ENCODE data around the gene GLRA2.

The GLRA2 gene

GRCh38 chrX:14533867-14534266, 4.5 kb downstream of the GLRA2 start:
- Mint-ChIP-seq H3K9me3 (no peaks in the 10 kb centered on the region), H3K27me3 (peaks cover 8% of the 10 kb centered on the region), H3K27ac (ENCODE audit: low read depth) (no peak overlapping the region), H3K36me3 (ENCODE audit: insufficient read depth) (no peaks in the 10 kb centered on the region), H3K4me1 (no peaks in the 10 kb centered on the region), H3K4me3 (no peak overlapping the region)
- ATAC-seq (replicated peaks; ENCODE audit: extremely low read depth, poor library complexity, severe bottlenecking) (no peak), DNase-seq (ENCODE audit: low spot score in 2 of 2) (no peak)

DNA sequence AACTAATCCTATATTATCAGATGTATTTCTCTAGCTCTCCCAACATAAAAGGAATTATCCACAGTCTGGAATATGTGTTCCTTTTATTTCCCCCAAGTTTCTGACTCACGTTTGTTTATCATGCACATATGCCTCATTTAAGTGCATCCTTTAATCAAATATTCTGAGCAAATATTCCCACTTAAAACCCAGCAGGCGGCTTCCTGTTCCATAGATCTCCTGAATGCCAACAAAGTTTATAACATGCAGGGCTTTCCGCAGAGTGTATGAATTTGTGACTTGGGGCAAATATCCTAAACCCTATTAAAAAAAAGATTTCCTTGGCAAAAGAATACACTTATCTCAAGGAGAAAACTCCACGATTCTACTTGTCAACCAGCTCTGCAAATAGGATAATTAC, 16.9 kb downstream of the GLRA2 start:
- Mint-ChIP-seq H3K27ac (ENCODE audit: low read depth) (no peak overlapping the region), H3K4me1 (no peaks in the 10 kb centered on the region), H3K27me3 (peaks cover 12% of the 10 kb centered on the region), H3K4me3 (no peak overlapping the region), H3K9me3 (no peaks in the 10 kb centered on the region), H3K36me3 (ENCODE audit: insufficient read depth) (no peaks in the 10 kb centered on the region)
- ATAC-seq (replicated peaks; ENCODE audit: extremely low read depth, poor library complexity, severe bottlenecking) (no peak), DNase-seq (ENCODE audit: low spot score in 2 of 2) (no peak)

DNA sequence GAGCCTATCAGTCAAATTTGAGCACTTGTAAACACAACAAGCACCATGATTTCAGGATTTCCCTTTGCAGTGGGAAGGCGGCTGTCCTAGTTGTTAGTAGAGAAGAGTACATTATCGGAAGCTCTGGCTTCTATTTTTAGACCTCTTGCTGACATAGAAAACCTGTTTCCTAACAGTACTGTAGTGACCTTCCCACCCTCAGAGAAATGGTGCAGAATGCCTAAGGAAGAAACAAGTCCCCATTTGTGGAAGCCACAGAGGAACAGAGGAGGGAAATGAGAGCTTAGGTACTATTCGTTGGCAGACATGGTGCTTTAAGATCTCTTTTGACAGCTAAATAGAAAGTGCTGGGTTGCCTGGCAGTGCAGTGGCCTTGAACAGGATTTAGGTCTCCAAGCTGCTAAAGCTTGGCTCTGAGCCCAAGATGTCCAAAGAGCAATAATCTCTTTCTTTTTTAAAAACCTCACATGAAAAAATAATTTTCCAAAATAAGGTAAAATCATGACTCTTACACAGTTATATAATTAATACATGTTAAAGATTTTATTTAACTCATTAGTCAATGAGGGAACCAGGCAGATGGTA, 24.9 kb downstream of the GLRA2 start:
- Mint-ChIP-seq H3K4me3 (no peak overlapping the region), H3K4me1 (no peaks in the 10 kb centered on the region), H3K27me3 (peaks cover 11% of the 10 kb centered on the region), H3K27ac (ENCODE audit: low read depth) (no peak overlapping the region), H3K36me3 (ENCODE audit: insufficient read depth) (no peaks in the 10 kb centered on the region), H3K9me3 (no peaks in the 10 kb centered on the region)
- ATAC-seq (replicated peaks; ENCODE audit: extremely low read depth, poor library complexity, severe bottlenecking) (no peak), DNase-seq (ENCODE audit: low spot score in 2 of 2) (no peak)

GRCh38 chrX:14564058-14564457, 34.7 kb downstream of the GLRA2 start:
- H3K4me1 Mint-ChIP-seq = no peaks in the 10 kb centered on the region
- H3K4me3 Mint-ChIP-seq = no peak overlapping the region
- ATAC-seq (replicated peaks; ENCODE audit: extremely low read depth, poor library complexity, severe bottlenecking) = no peak
- no peak overlapping the region for H3K27ac Mint-ChIP-seq (ENCODE audit: low read depth)
- H3K36me3 Mint-ChIP-seq (ENCODE audit: insufficient read depth) = no peaks in the 10 kb centered on the region
- no peak for DNase-seq (ENCODE audit: low spot score in 2 of 2)
- peaks cover 4% of the 10 kb centered on the region for H3K9me3 Mint-ChIP-seq
- H3K27me3 Mint-ChIP-seq = no peaks in the 10 kb centered on the region

- Mint-ChIP-seq H3K36me3 (ENCODE audit: insufficient read depth) (no peaks in the 10 kb centered on the region), H3K4me1 (no peaks in the 10 kb centered on the region), H3K27ac (ENCODE audit: low read depth) (no peak overlapping the region), H3K9me3 (no peaks in the 10 kb centered on the region), H3K27me3 (no peaks in the 10 kb centered on the region), H3K4me3 (no peak overlapping the region)
- no peak for ATAC-seq (replicated peaks; ENCODE audit: extremely low read depth, poor library complexity, severe bottlenecking)
- DNase-seq (ENCODE audit: low spot score in 2 of 2) = no peak
Observed at GRCh38 chrX:14573161-14573560, 43.8 kb downstream of the GLRA2 start.

DNA sequence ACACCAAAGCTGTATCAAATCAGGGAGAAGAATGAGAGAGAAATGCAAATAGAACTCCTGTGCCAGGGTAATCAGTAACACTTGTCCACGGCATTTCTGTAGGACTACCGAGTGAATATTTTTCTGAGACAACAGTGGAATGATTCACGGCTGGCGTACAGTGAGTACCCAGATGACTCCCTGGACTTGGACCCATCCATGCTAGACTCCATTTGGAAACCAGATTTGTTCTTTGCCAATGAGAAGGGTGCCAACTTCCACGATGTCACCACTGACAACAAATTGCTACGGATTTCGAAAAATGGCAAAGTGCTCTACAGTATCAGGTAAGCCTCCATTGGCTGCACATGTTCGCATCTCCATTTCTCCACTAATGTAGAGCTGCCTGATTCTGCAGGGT, 51.7 kb downstream of the GLRA2 start:
- H3K27ac Mint-ChIP-seq (ENCODE audit: low read depth) = no peak overlapping the region
- H3K27me3 Mint-ChIP-seq = no peaks in the 10 kb centered on the region
- H3K4me1 Mint-ChIP-seq = no peaks in the 10 kb centered on the region
- H3K4me3 Mint-ChIP-seq = no peak overlapping the region
- ATAC-seq (replicated peaks; ENCODE audit: extremely low read depth, poor library complexity, severe bottlenecking) (no peak), DNase-seq (ENCODE audit: low spot score in 2 of 2) (no peak)
- H3K36me3 Mint-ChIP-seq (ENCODE audit: insufficient read depth) = no peaks in the 10 kb centered on the region
- no peaks in the 10 kb centered on the region for H3K9me3 Mint-ChIP-seq

DNA sequence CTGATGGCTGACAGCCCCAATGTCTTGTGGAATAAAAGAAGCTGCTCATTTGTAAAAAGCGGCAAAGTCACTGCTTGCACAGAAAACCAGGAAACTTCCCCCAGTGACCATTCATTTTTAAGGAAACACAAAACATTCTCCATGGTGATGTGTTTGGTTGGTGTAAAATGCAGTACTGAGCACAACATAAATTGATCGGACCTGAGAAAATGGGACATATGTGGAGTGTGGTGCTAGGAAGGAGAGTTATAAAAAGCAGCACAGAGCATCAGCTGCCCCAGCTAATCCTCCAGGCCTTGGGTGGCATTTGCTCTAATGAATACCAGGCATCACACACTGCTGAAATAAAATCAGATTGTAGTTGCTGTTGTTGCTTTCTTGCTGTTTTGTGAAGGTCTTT, 55.2 kb downstream of the GLRA2 start:
- Mint-ChIP-seq H3K27ac (ENCODE audit: low read depth) (no peak overlapping the region), H3K27me3 (no peaks in the 10 kb centered on the region)

GRCh38 chrX:14590216-14590615, 60.9 kb downstream of the GLRA2 start:
- H3K4me3 Mint-ChIP-seq = no peak overlapping the region
- ATAC-seq (replicated peaks; ENCODE audit: extremely low read depth, poor library complexity, severe bottlenecking) = no peak
- H3K27ac Mint-ChIP-seq (ENCODE audit: low read depth) = no peak overlapping the region
- H3K9me3 Mint-ChIP-seq = no peaks in the 10 kb centered on the region
- no peak for DNase-seq (ENCODE audit: low spot score in 2 of 2)
- H3K4me1 Mint-ChIP-seq = no peaks in the 10 kb centered on the region
- H3K36me3 Mint-ChIP-seq (ENCODE audit: insufficient read depth) = no peaks in the 10 kb centered on the region
- H3K27me3 Mint-ChIP-seq = no peaks in the 10 kb centered on the region

More for the DNA sequence above, 55.2 kb downstream of the GLRA2 start:
- DNase-seq (ENCODE audit: low spot score in 2 of 2) (no peak), ATAC-seq (replicated peaks; ENCODE audit: extremely low read depth, poor library complexity, severe bottlenecking) (no peak)
- no peak overlapping the region for H3K4me3 Mint-ChIP-seq
- no peaks in the 10 kb centered on the region for H3K9me3 Mint-ChIP-seq
- no peaks in the 10 kb centered on the region for H3K36me3 Mint-ChIP-seq (ENCODE audit: insufficient read depth)
- H3K4me1 Mint-ChIP-seq = no peaks in the 10 kb centered on the region

DNA sequence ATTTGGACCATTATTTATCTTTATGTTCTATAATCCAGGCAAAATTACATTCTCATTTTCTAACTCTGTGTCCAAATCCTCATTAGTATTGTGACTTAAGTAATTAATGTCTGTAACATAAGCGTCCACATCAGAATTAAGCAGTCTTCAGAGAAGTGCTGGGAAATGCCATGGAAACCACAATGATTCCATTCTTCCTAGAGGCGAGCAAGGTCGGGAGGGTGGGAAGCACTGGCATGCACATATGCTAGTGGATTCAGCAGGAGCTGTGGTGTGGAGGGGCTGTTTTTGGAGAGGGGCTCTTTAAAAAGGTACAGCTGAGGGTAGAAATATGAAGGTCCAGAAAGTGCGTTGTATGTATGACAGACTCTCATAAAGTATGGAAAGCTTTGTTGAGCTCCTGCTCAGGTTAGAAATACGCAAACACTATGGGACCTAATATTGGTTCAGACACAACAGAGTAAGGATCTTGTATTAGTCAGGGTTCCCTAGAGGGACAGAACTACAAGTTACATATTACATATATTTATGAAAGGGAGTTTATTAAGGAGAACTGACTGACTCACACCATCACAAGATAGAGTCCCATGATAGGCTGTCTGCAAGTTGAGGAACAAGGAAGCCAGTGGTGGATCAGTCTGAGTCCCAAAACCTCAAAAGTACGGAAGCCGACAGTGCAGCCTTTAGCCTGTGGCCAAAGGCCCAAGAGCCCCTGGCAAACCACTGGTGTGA, 61.5 kb downstream of the GLRA2 start:
- H3K27me3 Mint-ChIP-seq = no peaks in the 10 kb centered on the region
- no peak for DNase-seq (ENCODE audit: low spot score in 2 of 2)

DNA sequence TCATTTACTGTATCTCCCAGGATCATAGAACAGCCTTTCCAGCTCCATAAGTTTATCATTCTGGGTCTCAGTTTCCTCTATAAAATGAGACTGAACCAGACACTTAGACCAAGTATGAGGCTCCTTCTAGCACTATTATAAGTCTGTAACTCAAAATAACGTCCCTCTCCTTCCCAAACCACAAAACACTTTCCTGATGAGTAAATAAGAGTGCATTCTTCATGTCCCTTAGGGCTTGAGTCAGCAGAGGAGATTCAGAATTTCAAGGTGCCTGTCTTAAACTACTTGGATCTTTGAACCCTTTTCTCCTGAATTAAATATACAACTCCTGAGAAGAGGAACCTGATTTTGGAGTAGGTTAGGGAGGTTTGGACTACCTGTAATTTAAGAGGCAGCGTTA, 62.6 kb downstream of the GLRA2 start:
- ATAC-seq (replicated peaks; ENCODE audit: extremely low read depth, poor library complexity, severe bottlenecking) (no peak), DNase-seq (ENCODE audit: low spot score in 2 of 2) (no peak)
- no peak overlapping the region for H3K27ac Mint-ChIP-seq (ENCODE audit: low read depth)
- no peaks in the 10 kb centered on the region for H3K4me1 Mint-ChIP-seq
- H3K27me3 Mint-ChIP-seq = peaks cover 6% of the 10 kb centered on the region
- H3K36me3 Mint-ChIP-seq (ENCODE audit: insufficient read depth) = no peaks in the 10 kb centered on the region
- H3K4me3 Mint-ChIP-seq = no peak overlapping the region
- H3K9me3 Mint-ChIP-seq = no peaks in the 10 kb centered on the region

More for the DNA sequence above, 61.5 kb downstream of the GLRA2 start:
- ATAC-seq (replicated peaks; ENCODE audit: extremely low read depth, poor library complexity, severe bottlenecking) = no peak
- Mint-ChIP-seq H3K9me3 (no peaks in the 10 kb centered on the region), H3K4me1 (no peaks in the 10 kb centered on the region), H3K27ac (ENCODE audit: low read depth) (no peak overlapping the region), H3K36me3 (ENCODE audit: insufficient read depth) (no peaks in the 10 kb centered on the region), H3K4me3 (no peak overlapping the region)

DNA sequence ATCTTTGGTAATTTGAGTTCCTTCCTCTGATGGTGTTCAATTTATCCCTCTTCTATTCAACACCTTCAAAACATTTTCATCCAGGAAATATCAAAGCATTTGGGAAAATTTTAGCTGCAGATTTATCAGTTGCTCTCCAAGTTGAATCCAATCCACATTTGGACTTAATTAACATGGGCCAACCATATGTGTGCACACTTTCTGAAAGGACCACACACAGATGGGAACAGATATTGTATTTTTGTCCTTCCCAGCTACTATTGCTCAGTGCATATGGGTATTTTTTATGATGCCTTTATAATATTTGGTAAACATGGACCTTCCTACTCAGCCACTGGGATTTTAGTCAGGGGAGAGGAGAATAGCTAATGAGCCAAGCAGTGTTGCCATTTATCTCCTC, 65.2 kb downstream of the GLRA2 start:
- Mint-ChIP-seq H3K4me1 (no peaks in the 10 kb centered on the region), H3K27me3 (peaks cover 13% of the 10 kb centered on the region), H3K36me3 (ENCODE audit: insufficient read depth) (no peaks in the 10 kb centered on the region), H3K27ac (ENCODE audit: low read depth) (no peak overlapping the region), H3K4me3 (no peak overlapping the region), H3K9me3 (no peaks in the 10 kb centered on the region)
- ATAC-seq (replicated peaks; ENCODE audit: extremely low read depth, poor library complexity, severe bottlenecking) = no peak
- no peak for DNase-seq (ENCODE audit: low spot score in 2 of 2)

DNA sequence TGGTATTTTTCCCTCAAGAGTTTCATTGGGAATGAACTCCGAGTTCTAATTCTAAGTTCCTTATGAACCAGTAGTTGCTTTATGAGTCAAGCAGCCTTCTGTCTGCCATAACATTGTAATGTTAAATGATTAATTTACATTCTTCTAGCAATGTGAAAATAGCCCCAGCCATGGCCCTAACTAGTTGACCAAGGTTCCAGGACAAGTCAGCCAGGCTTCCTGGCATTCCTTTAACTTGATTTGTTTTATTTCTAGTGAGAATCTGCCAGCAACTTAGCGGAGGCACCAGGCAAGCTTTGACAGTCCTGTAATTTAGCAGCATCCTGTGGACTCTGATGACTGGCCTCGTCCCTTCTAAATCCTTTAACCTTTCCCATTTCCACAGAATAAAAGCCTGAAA, 69.0 kb downstream of the GLRA2 start:
- Mint-ChIP-seq H3K36me3 (ENCODE audit: insufficient read depth) (no peaks in the 10 kb centered on the region), H3K9me3 (no peaks in the 10 kb centered on the region), H3K4me3 (no peak overlapping the region), H3K4me1 (no peaks in the 10 kb centered on the region), H3K27ac (ENCODE audit: low read depth) (no peak overlapping the region), H3K27me3 (peaks cover 13% of the 10 kb centered on the region)
- DNase-seq (ENCODE audit: low spot score in 2 of 2) (no peak), ATAC-seq (replicated peaks; ENCODE audit: extremely low read depth, poor library complexity, severe bottlenecking) (no peak)

DNA sequence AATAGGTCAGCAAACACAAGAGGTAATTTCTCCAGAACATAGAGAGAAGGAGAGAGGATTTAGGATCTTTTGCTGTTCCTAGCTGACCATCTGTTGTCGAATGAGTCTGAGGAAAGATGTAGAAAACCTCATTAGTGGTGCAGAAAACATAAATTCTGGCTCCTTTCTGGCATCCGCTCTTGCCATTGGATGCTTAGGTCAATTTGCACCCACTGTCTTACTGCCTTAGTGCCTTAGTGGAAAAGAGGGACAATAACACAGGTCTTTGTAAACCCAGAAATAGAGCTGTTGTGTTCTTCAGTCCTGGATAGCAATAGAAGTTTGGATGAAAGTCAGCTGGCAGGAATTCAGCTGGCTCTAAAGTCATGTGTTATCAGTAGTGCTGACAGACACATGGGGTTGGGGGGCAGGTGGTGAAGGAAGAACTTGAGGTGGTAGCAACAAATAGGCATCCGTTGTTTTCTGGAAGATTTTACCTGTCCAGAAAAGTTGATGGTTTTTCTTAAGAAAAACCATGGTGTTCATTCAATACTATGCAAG, 78.2 kb downstream of the GLRA2 start:
- no peak for ATAC-seq (replicated peaks; ENCODE audit: extremely low read depth, poor library complexity, severe bottlenecking)
- no peak overlapping the region for H3K27ac Mint-ChIP-seq (ENCODE audit: low read depth)

More for the DNA sequence above, 78.2 kb downstream of the GLRA2 start:
- Mint-ChIP-seq H3K4me3 (no peak overlapping the region), H3K4me1 (no peaks in the 10 kb centered on the region), H3K9me3 (no peaks in the 10 kb centered on the region), H3K36me3 (ENCODE audit: insufficient read depth) (no peaks in the 10 kb centered on the region), H3K27me3 (no peaks in the 10 kb centered on the region)
- no peak for DNase-seq (ENCODE audit: low spot score in 2 of 2)

All from central memory CD8-positive, alpha-beta T cell (primary cell).